ENCODE results near the gene SLC1A1.
"Not testable (repeated sequence)": the region's sequence is repeated elsewhere in the genome, so short reads cannot be mapped to it uniquely, and the experiment has no call there.

Gene SLC1A1

GRCh38 chr9:4507306-4508130 lies 17.2 kb downstream of the SLC1A1 start:
- DNase-seq = no peak

GRCh38 chr9:4508246-4508906 lies 18.1 kb downstream of the SLC1A1 start:
- no peak for DNase-seq

- no peak for DNase-seq
These were observed 18.8 kb downstream of the SLC1A1 start for GRCh38 chr9:4508907-4509589.

- DNase-seq = no peak
These were observed 19.3 kb downstream of the SLC1A1 start for GRCh38 chr9:4509590-4509984.

GRCh38 chr9:4510546-4511322 lies 20.5 kb downstream of the SLC1A1 start:
- DNase-seq = no peak

GRCh38 chr9:4514252-4515128 lies 24.2 kb downstream of the SLC1A1 start:
- DNase-seq = no peak

- no peak for DNase-seq
These were observed 25.7 kb downstream of the SLC1A1 start for GRCh38 chr9:4515958-4516375.

GRCh38 chr9:4517274-4517673 lies 27.0 kb downstream of the SLC1A1 start:
- DNase-seq = no peak

GRCh38 chr9:4519604-4520003 lies 29.3 kb downstream of the SLC1A1 start:
- no peak for DNase-seq

- DNase-seq = no peak
These were observed 29.8 kb downstream of the SLC1A1 start for GRCh38 chr9:4520055-4520454.

GRCh38 chr9:4530375-4530774 lies 40.1 kb downstream of the SLC1A1 start:
- peak in 1 of 2 donors; percentile 24 for DNase-seq

GRCh38 chr9:4530831-4531230 lies 40.6 kb downstream of the SLC1A1 start:
- DNase-seq = not testable (repeated sequence)

- DNase-seq = not testable (repeated sequence)
These were observed 41.1 kb downstream of the SLC1A1 start for GRCh38 chr9:4531355-4531754.

GRCh38 chr9:4533881-4534280 lies 43.6 kb downstream of the SLC1A1 start:
- DNase-seq = not testable (repeated sequence)

- not testable (repeated sequence) for DNase-seq
These were observed 45.9 kb downstream of the SLC1A1 start for GRCh38 chr9:4536196-4536595.

GRCh38 chr9:4537581-4537980 lies 47.3 kb downstream of the SLC1A1 start:
- DNase-seq = no peak

GRCh38 chr9:4538107-4538506 lies 47.8 kb downstream of the SLC1A1 start:
- DNase-seq = no peak

GRCh38 chr9:4538621-4539020 lies 48.4 kb downstream of the SLC1A1 start:
- DNase-seq = no peak

GRCh38 chr9:4540425-4540824 lies 50.2 kb downstream of the SLC1A1 start:
- no peak for DNase-seq

- DNase-seq = no peak
These were observed 51.0 kb downstream of the SLC1A1 start for GRCh38 chr9:4541281-4541680.

GRCh38 chr9:4541856-4542255 lies 51.6 kb downstream of the SLC1A1 start:
- no peak for DNase-seq

- DNase-seq = not testable (repeated sequence)
These were observed 54.4 kb downstream of the SLC1A1 start for GRCh38 chr9:4544714-4545113.
